ENCODE data around the gene CMTM1.
"Not testable (repeated sequence)": the region's sequence is repeated elsewhere in the genome, so short reads cannot be mapped to it uniquely, and the experiment has no call there.

Gene CMTM1

GRCh38 chr16:66591018-66591417 lies 24.8 kb downstream of the CMTM1 start:
- H3K4me1 ChIP-seq (ENCODE audit: control insufficient read depth in 1 of 2, insufficient read depth in 2 of 2, low read length in 2 of 2): no peaks in the 10 kb centered on the region

GRCh38 chr16:66592241-66592640 lies 26.0 kb downstream of the CMTM1 start:
- no peaks in the 10 kb centered on the region for H3K36me3 ChIP-seq (ENCODE audit: control insufficient read depth in 1 of 2, insufficient read depth in 2 of 2, low read length in 2 of 2)
- no peaks in the 10 kb centered on the region for H3K27me3 ChIP-seq (ENCODE audit: control insufficient read depth in 1 of 2, insufficient read depth in 2 of 2, low read length in 2 of 2)
- H3K4me3 ChIP-seq (ENCODE audit: low read depth in 1 of 2, low read length in 2 of 2): no peak overlapping the region
- no peak overlapping the region for H3K9ac ChIP-seq (ENCODE audit: low read depth in 1 of 2, low read length in 2 of 2)
- H3K27ac ChIP-seq (ENCODE audit: low read depth, low read length): no peak overlapping the region
- H3K4me1 ChIP-seq (ENCODE audit: control insufficient read depth in 1 of 2, insufficient read depth in 2 of 2, low read length in 2 of 2): no peaks in the 10 kb centered on the region
- no peaks in the 10 kb centered on the region for H3K9me3 ChIP-seq (ENCODE audit: control insufficient read depth in 1 of 2, low read length in 2 of 2)

More at GRCh38 chr16:66591018-66591417, 24.8 kb downstream of the CMTM1 start:
- H3K36me3 ChIP-seq (ENCODE audit: control insufficient read depth in 1 of 2, insufficient read depth in 2 of 2, low read length in 2 of 2): no peaks in the 10 kb centered on the region
- no peaks in the 10 kb centered on the region for H3K9me3 ChIP-seq (ENCODE audit: control insufficient read depth in 1 of 2, low read length in 2 of 2)
- no peak overlapping the region for H3K27ac ChIP-seq (ENCODE audit: low read depth, low read length)
- H3K27me3 ChIP-seq (ENCODE audit: control insufficient read depth in 1 of 2, insufficient read depth in 2 of 2, low read length in 2 of 2): no peaks in the 10 kb centered on the region
- no peak overlapping the region for H3K4me3 ChIP-seq (ENCODE audit: low read depth in 1 of 2, low read length in 2 of 2)
- H3K9ac ChIP-seq (ENCODE audit: low read depth in 1 of 2, low read length in 2 of 2): no peak overlapping the region

GRCh38 chr16:66592814-66593213 lies 26.6 kb downstream of the CMTM1 start:
- Histone ChIP-seq H3K27ac (ENCODE audit: low read depth, low read length) (no peak overlapping the region), H3K9ac (ENCODE audit: low read depth in 1 of 2, low read length in 2 of 2) (no peak overlapping the region), H3K9me3 (ENCODE audit: control insufficient read depth in 1 of 2, low read length in 2 of 2) (no peaks in the 10 kb centered on the region), H3K4me3 (ENCODE audit: low read depth in 1 of 2, low read length in 2 of 2) (no peak overlapping the region), H3K4me1 (ENCODE audit: control insufficient read depth in 1 of 2, insufficient read depth in 2 of 2, low read length in 2 of 2) (no peaks in the 10 kb centered on the region), H3K36me3 (ENCODE audit: control insufficient read depth in 1 of 2, insufficient read depth in 2 of 2, low read length in 2 of 2) (no peaks in the 10 kb centered on the region), H3K27me3 (ENCODE audit: control insufficient read depth in 1 of 2, insufficient read depth in 2 of 2, low read length in 2 of 2) (no peaks in the 10 kb centered on the region)

GRCh38 chr16:66594739-66595138 lies 28.5 kb downstream of the CMTM1 start:
- Histone ChIP-seq H3K9me3 (ENCODE audit: control insufficient read depth in 1 of 2, low read length in 2 of 2) (no peaks in the 10 kb centered on the region), H3K36me3 (ENCODE audit: control insufficient read depth in 1 of 2, insufficient read depth in 2 of 2, low read length in 2 of 2) (no peaks in the 10 kb centered on the region), H3K4me3 (ENCODE audit: low read depth in 1 of 2, low read length in 2 of 2) (no peak overlapping the region), H3K4me1 (ENCODE audit: control insufficient read depth in 1 of 2, insufficient read depth in 2 of 2, low read length in 2 of 2) (no peaks in the 10 kb centered on the region), H3K9ac (ENCODE audit: low read depth in 1 of 2, low read length in 2 of 2) (no peak overlapping the region), H3K27ac (ENCODE audit: low read depth, low read length) (no peak overlapping the region), H3K27me3 (ENCODE audit: control insufficient read depth in 1 of 2, insufficient read depth in 2 of 2, low read length in 2 of 2) (no peaks in the 10 kb centered on the region)

GRCh38 chr16:66596559-66596958 lies 30.3 kb downstream of the CMTM1 start:
- H3K36me3 ChIP-seq (ENCODE audit: control insufficient read depth in 1 of 2, insufficient read depth in 2 of 2, low read length in 2 of 2); H3K27me3 ChIP-seq (ENCODE audit: control insufficient read depth in 1 of 2, insufficient read depth in 2 of 2, low read length in 2 of 2); H3K4me3 ChIP-seq (ENCODE audit: low read depth in 1 of 2, low read length in 2 of 2); H3K9ac ChIP-seq (ENCODE audit: low read depth in 1 of 2, low read length in 2 of 2); H3K4me1 ChIP-seq (ENCODE audit: control insufficient read depth in 1 of 2, insufficient read depth in 2 of 2, low read length in 2 of 2); H3K27ac ChIP-seq (ENCODE audit: low read depth, low read length); H3K9me3 ChIP-seq (ENCODE audit: control insufficient read depth in 1 of 2, low read length in 2 of 2): not testable (repeated sequence)

GRCh38 chr16:66596986-66597848 lies 31.0 kb downstream of the CMTM1 start:
- Histone ChIP-seq H3K4me3 (ENCODE audit: low read depth in 1 of 2, low read length in 2 of 2) (no peak overlapping the region), H3K27ac (ENCODE audit: low read depth, low read length) (no peak overlapping the region), H3K27me3 (ENCODE audit: control insufficient read depth in 1 of 2, insufficient read depth in 2 of 2, low read length in 2 of 2) (no peaks in the 10 kb centered on the region), H3K4me1 (ENCODE audit: control insufficient read depth in 1 of 2, insufficient read depth in 2 of 2, low read length in 2 of 2) (no peaks in the 10 kb centered on the region), H3K9me3 (ENCODE audit: control insufficient read depth in 1 of 2, low read length in 2 of 2) (no peaks in the 10 kb centered on the region), H3K36me3 (ENCODE audit: control insufficient read depth in 1 of 2, insufficient read depth in 2 of 2, low read length in 2 of 2) (no peaks in the 10 kb centered on the region), H3K9ac (ENCODE audit: low read depth in 1 of 2, low read length in 2 of 2) (no peak overlapping the region)

- Histone ChIP-seq H3K27ac (ENCODE audit: low read depth, low read length) (no peak overlapping the region), H3K9me3 (ENCODE audit: control insufficient read depth in 1 of 2, low read length in 2 of 2) (no peaks in the 10 kb centered on the region), H3K9ac (ENCODE audit: low read depth in 1 of 2, low read length in 2 of 2) (no peak overlapping the region), H3K27me3 (ENCODE audit: control insufficient read depth in 1 of 2, insufficient read depth in 2 of 2, low read length in 2 of 2) (no peaks in the 10 kb centered on the region), H3K36me3 (ENCODE audit: control insufficient read depth in 1 of 2, insufficient read depth in 2 of 2, low read length in 2 of 2) (no peaks in the 10 kb centered on the region), H3K4me3 (ENCODE audit: low read depth in 1 of 2, low read length in 2 of 2) (no peak overlapping the region), H3K4me1 (ENCODE audit: control insufficient read depth in 1 of 2, insufficient read depth in 2 of 2, low read length in 2 of 2) (no peaks in the 10 kb centered on the region)
Observed at GRCh38 chr16:66598111-66598510, 31.9 kb downstream of the CMTM1 start.

GRCh38 chr16:66599726-66600125 lies 33.5 kb downstream of the CMTM1 start:
- no peaks in the 10 kb centered on the region for H3K9me3 ChIP-seq (ENCODE audit: control insufficient read depth in 1 of 2, low read length in 2 of 2)
- peaks cover 0 to 5% of the 10 kb centered on the region in 2 donors for H3K4me1 ChIP-seq (ENCODE audit: control insufficient read depth in 1 of 2, insufficient read depth in 2 of 2, low read length in 2 of 2)
- H3K27ac ChIP-seq (ENCODE audit: low read depth, low read length): no peak overlapping the region
- no peak overlapping the region for H3K4me3 ChIP-seq (ENCODE audit: low read depth in 1 of 2, low read length in 2 of 2)
- peaks cover 0 to 4% of the 10 kb centered on the region in 2 donors for H3K27me3 ChIP-seq (ENCODE audit: control insufficient read depth in 1 of 2, insufficient read depth in 2 of 2, low read length in 2 of 2)
- H3K36me3 ChIP-seq (ENCODE audit: control insufficient read depth in 1 of 2, insufficient read depth in 2 of 2, low read length in 2 of 2): no peaks in the 10 kb centered on the region
- H3K9ac ChIP-seq (ENCODE audit: low read depth in 1 of 2, low read length in 2 of 2): no peak overlapping the region

GRCh38 chr16:66600477-66600876 lies 34.2 kb downstream of the CMTM1 start:
- Histone ChIP-seq H3K4me1 (ENCODE audit: control insufficient read depth in 1 of 2, insufficient read depth in 2 of 2, low read length in 2 of 2) (peaks cover 0 to 5% of the 10 kb centered on the region in 2 donors), H3K27ac (ENCODE audit: low read depth, low read length) (no peak overlapping the region), H3K4me3 (ENCODE audit: low read depth in 1 of 2, low read length in 2 of 2) (no peak overlapping the region), H3K9me3 (ENCODE audit: control insufficient read depth in 1 of 2, low read length in 2 of 2) (no peaks in the 10 kb centered on the region), H3K27me3 (ENCODE audit: control insufficient read depth in 1 of 2, insufficient read depth in 2 of 2, low read length in 2 of 2) (peaks cover 0 to 4% of the 10 kb centered on the region in 2 donors), H3K9ac (ENCODE audit: low read depth in 1 of 2, low read length in 2 of 2) (no peak overlapping the region), H3K36me3 (ENCODE audit: control insufficient read depth in 1 of 2, insufficient read depth in 2 of 2, low read length in 2 of 2) (no peaks in the 10 kb centered on the region)

- Histone ChIP-seq H3K27ac (ENCODE audit: low read depth, low read length) (no peak overlapping the region), H3K4me3 (ENCODE audit: low read depth in 1 of 2, low read length in 2 of 2) (no peak overlapping the region), H3K27me3 (ENCODE audit: control insufficient read depth in 1 of 2, insufficient read depth in 2 of 2, low read length in 2 of 2) (peaks cover 0 to 4% of the 10 kb centered on the region in 2 donors), H3K9me3 (ENCODE audit: control insufficient read depth in 1 of 2, low read length in 2 of 2) (no peaks in the 10 kb centered on the region), H3K36me3 (ENCODE audit: control insufficient read depth in 1 of 2, insufficient read depth in 2 of 2, low read length in 2 of 2) (no peaks in the 10 kb centered on the region), H3K9ac (ENCODE audit: low read depth in 1 of 2, low read length in 2 of 2) (no peak overlapping the region), H3K4me1 (ENCODE audit: control insufficient read depth in 1 of 2, insufficient read depth in 2 of 2, low read length in 2 of 2) (peaks cover 0 to 15% of the 10 kb centered on the region in 2 donors)
Observed at GRCh38 chr16:66601471-66601870, 35.2 kb downstream of the CMTM1 start.

All from duodenal mucosa (tissue), 2 donors.